Endodermal cell (in vitro differentiated cells): ENCODE results near the gene PTPRM. TPM values are rescaled to one million over a fixed set of nuclear protein-coding genes. Genes with fewer than 3 reads are reported as not detected.

Experiments
- DNase-seq: peaks from one replicate; pipeline ENCODE4 v3.0.0-alpha.2; 2017
- H3K27ac ChIP-seq: 2 replicates; pipeline ENCODE4 v1.5.1; 2013; ENCODE audit warnings: mild to moderate bottlenecking, low read depth, low read length, moderate library complexity
- H3K27me3 ChIP-seq: 2 replicates; pipeline ENCODE4 v1.6.1; 2013; ENCODE audit warnings: mild to moderate bottlenecking, low read length, moderate library complexity; ENCODE audit not compliant: insufficient read depth, control insufficient read depth, poor library complexity, severe bottlenecking
- H3K36me3 ChIP-seq: 2 replicates; pipeline ENCODE4 v1.7.0; 2013; ENCODE audit warnings: mild to moderate bottlenecking, low read length, moderate library complexity; ENCODE audit not compliant: control insufficient read depth, insufficient read depth
- H3K4me1 ChIP-seq: one replicate; pipeline ENCODE4 v1.7.0; 2013; ENCODE audit warnings: low read length; ENCODE audit not compliant: control insufficient read depth, insufficient read depth
- H3K4me3 ChIP-seq: 2 replicates; pipeline ENCODE4 v1.5.1; 2013; ENCODE audit warnings: mild to moderate bottlenecking, low read length, moderate library complexity
- H3K9ac ChIP-seq: 2 replicates; pipeline ENCODE4 v1.6.1; 2013; ENCODE audit warnings: mild to moderate bottlenecking, low read length, moderate library complexity; ENCODE audit not compliant: poor library complexity, severe bottlenecking; ENCODE audit errors: extremely low read depth
- H3K9me3 ChIP-seq: 2 replicates; pipeline ENCODE4 v1.6.1; 2013; ENCODE audit warnings: mild to moderate bottlenecking, low read length, moderate library complexity; ENCODE audit not compliant: control insufficient read depth
- H3K27ac Mint-ChIP-seq: 2 replicates; pipeline ENCODE4 v1.8.0; 2020; ENCODE audit warnings: mixed read lengths
- H3K27me3 Mint-ChIP-seq: 2 replicates; pipeline ENCODE4 v1.8.0; 2021; ENCODE audit warnings: mild to moderate bottlenecking, mixed read lengths; ENCODE audit not compliant: insufficient read depth
- H3K36me3 Mint-ChIP-seq: 2 replicates; pipeline ENCODE4 v1.8.0; 2020; ENCODE audit warnings: low read depth, mixed read lengths
- H3K4me1 Mint-ChIP-seq: 2 replicates; pipeline ENCODE4 v1.8.0; 2020; ENCODE audit warnings: mixed read lengths
- H3K4me3 Mint-ChIP-seq: 2 replicates; pipeline ENCODE4 v1.8.0; 2020; ENCODE audit warnings: mild to moderate bottlenecking, moderate library complexity, mixed read lengths
- H3K9me3 Mint-ChIP-seq: 2 replicates; pipeline ENCODE4 v1.8.0; 2020; ENCODE audit warnings: mild to moderate bottlenecking, mixed read lengths
- CTCF ChIP-seq: fragments of 200-600 bp; sonication (generic); conservative IDR thresholded peaks from 2 replicates; pipeline ENCODE4 v1.5.0; 2021; ENCODE audit warnings: antibody characterized with exemption, mild to moderate bottlenecking
- WGBS, 2 experiments: methylation state at CpG; one replicate each; pipeline versions ENCODE4 v1.1.5 to v1.1.7; 2013; ENCODE audit warnings: missing lambda C conversion rate in 2 of 2, mixed read lengths in 1 of 2; ENCODE audit not compliant: insufficient coverage in 1 of 2, insufficient read length in 1 of 2; 5-methylcytosine and 5-hydroxymethylcytosine counted together
- total RNA-seq, 2 donors: library from RNA; stranded (reverse); fragmentation: NEBNext Ultra II Directional in 1 of 2; extraction: Animal tissue kit (Norgen Biotek cat#: 25700) in 1 of 2; gene quantifications; 2 replicates in 1 of 2; 3 replicates in 1 of 2; pipeline ENCODE4 v1.2.1, GENCODE V29; 2021

PTPRM gene
- total RNA-seq, 2 donors from 2014 or later, result 47.2 to 57.6 TPM

- Mint-ChIP-seq H3K9me3 (no peaks in the 10 kb centered on the region), H3K4me1 (peaks cover 18% of the 10 kb centered on the region), H3K4me3 (no peak overlapping the region), H3K27me3 (peaks cover 12% of the 10 kb centered on the region), H3K27ac (no peak overlapping the region), H3K36me3 (no peaks in the 10 kb centered on the region)
- H3K4me1 ChIP-seq, result peaks cover 11% of the 10 kb centered on the region
- H3K9me3 ChIP-seq, result no peaks in the 10 kb centered on the region
- H3K4me3 ChIP-seq, result no peak overlapping the region
- H3K27ac ChIP-seq, result no peak overlapping the region
- 95 to 100% methylated on average over 1 of the region's 1 CpG for WGBS, 2 experiments
- peaks cover 13% of the 10 kb centered on the region for H3K27me3 ChIP-seq
- no peak for TF ChIP-seq CTCF
- DNase-seq, result no peak
- H3K9ac ChIP-seq, result no peak overlapping the region
- no peaks in the 10 kb centered on the region for H3K36me3 ChIP-seq
Measured at GRCh38 chr18:8169722-8170121, 602.6 kb downstream of the PTPRM start.

- Histone ChIP-seq H3K27me3 (peaks cover 7% of the 10 kb centered on the region), H3K4me1 (no peaks in the 10 kb centered on the region), H3K9me3 (peaks cover 25% of the 10 kb centered on the region), H3K4me3 (no peak overlapping the region), H3K27ac (no peak overlapping the region), H3K9ac (no peak overlapping the region), H3K36me3 (peaks cover 4% of the 10 kb centered on the region)
- Mint-ChIP-seq H3K36me3 (peaks cover 2% of the 10 kb centered on the region), H3K9me3 (peaks cover 9% of the 10 kb centered on the region), H3K4me3 (no peak overlapping the region), H3K27me3 (peaks cover 5% of the 10 kb centered on the region), H3K27ac (no peak overlapping the region), H3K4me1 (no peaks in the 10 kb centered on the region)
- DNase-seq, result no peak
- no peak for TF ChIP-seq CTCF
- 79 to 89% methylated on average over 1 to 2 of the region's 2 CpGs for WGBS, 2 experiments
Measured at GRCh38 chr18:8174771-8175170, 607.7 kb downstream of the PTPRM start.

GRCh38 chr18:8175501-8176061 lies 608.5 kb downstream of the PTPRM start:
- DNase-seq, result no peak
- no peak for TF ChIP-seq CTCF
- no peaks in the 10 kb centered on the region for H3K4me1 ChIP-seq
- Mint-ChIP-seq H3K4me3 (no peak overlapping the region), H3K36me3 (peaks cover 5% of the 10 kb centered on the region), H3K9me3 (peaks cover 16% of the 10 kb centered on the region), H3K27me3 (no peaks in the 10 kb centered on the region), H3K4me1 (no peaks in the 10 kb centered on the region), H3K27ac (no peak overlapping the region)
- WGBS, 2 experiments, result 84 to 91% methylated on average over 6 of the region's 7 CpGs
- H3K36me3 ChIP-seq, result peaks cover 4% of the 10 kb centered on the region
- H3K27me3 ChIP-seq, result no peaks in the 10 kb centered on the region
- no peak overlapping the region for H3K9ac ChIP-seq
- no peak overlapping the region for H3K4me3 ChIP-seq
- H3K9me3 ChIP-seq, result peaks cover 33% of the 10 kb centered on the region
- peak overlapping the region; percentile 24 for H3K27ac ChIP-seq
